H1 (cell line): ENCODE measurements around the gene PCBP4. TPM values are rescaled to one million over a fixed set of nuclear protein-coding genes. Genes with fewer than 3 reads are reported as not detected.

Experiments used
- CTCF ChIA-PET: fragments of 300-600 bp; sonication (Branson Sonifier 250); formaldehyde crosslinking; loops from one replicate; lab custom pipeline; 2021; ENCODE audit not compliant: partially characterized antibody; lab: Charles Lee
- POLR2A ChIA-PET: fragments of 300-600 bp; sonication (Branson Sonifier 250); formaldehyde crosslinking; loops from one replicate; lab custom pipeline; 2021; ENCODE audit warnings: inconsistent platforms; ENCODE audit not compliant: partially characterized antibody; lab: Charles Lee
- DNase-seq, 2 experiments: peaks; one replicate each; pipeline versions ENCODE4 v3.0.0 to v3.0.0-alpha.2; 2010 to 2022; ENCODE audit warnings: low spot score in 2 of 2, low read depth in 1 of 2, mixed read lengths in 1 of 2
- FAIRE-seq: peaks from 2 replicates; lab custom pipeline; 2011; peaks lifted over from hg19 to GRCh38; lab: Jason Lieb, UNC
- H2AFZ ChIP-seq: 2 replicates; pipeline ENCODE4 v1.8.1; 2012; ENCODE audit warnings: low read length, inconsistent platforms
- H2AK5ac ChIP-seq: 2 replicates; pipeline ENCODE4 v1.6.1; 2013; ENCODE audit warnings: low read depth, low read length
- H2BK120ac ChIP-seq: replicated peaks from 2 replicates; pipeline ENCODE3; 2013; ENCODE audit warnings: low read depth, low read length, inconsistent platforms
- H2BK12ac ChIP-seq: 2 replicates; pipeline ENCODE4 v1.6.1; 2013; ENCODE audit warnings: low read depth, low read length
- H2BK15ac ChIP-seq: 2 replicates; pipeline ENCODE4 v1.6.1; 2013; ENCODE audit warnings: low read length
- H2BK20ac ChIP-seq: 2 replicates; pipeline ENCODE4 v1.6.1; 2013; ENCODE audit warnings: low read length
- H2BK5ac ChIP-seq: 2 replicates; pipeline ENCODE4 v1.6.1; 2013; ENCODE audit warnings: low read depth, low read length
- H3K14ac ChIP-seq: 2 replicates; pipeline ENCODE4 v1.6.1; 2013; ENCODE audit warnings: inconsistent platforms; ENCODE audit not compliant: insufficient read length
- H3K18ac ChIP-seq: 2 replicates; pipeline ENCODE4 v1.6.1; 2013; ENCODE audit warnings: low read length; ENCODE audit errors: extremely low read depth
- H3K23ac ChIP-seq: 2 replicates; pipeline ENCODE4 v1.6.1; 2013; ENCODE audit warnings: inconsistent platforms; ENCODE audit not compliant: insufficient read length
- H3K23me2 ChIP-seq: 2 replicates; pipeline ENCODE4 v1.6.1; 2013; ENCODE audit warnings: low read depth, low read length
- H3K27ac ChIP-seq: 2 replicates; pipeline ENCODE4 v1.6.1; 2011; ENCODE audit warnings: low read depth, low read length, inconsistent platforms
- H3K27me3 ChIP-seq, 4 experiments: replicated peaks in 1 of 4; 1 replicate in 1 of 4; 2 replicates in 3 of 4; pipeline versions ENCODE4 v1.6.1 to v1.8.1; 2011 to 2013; ENCODE audit warnings: low read length in 3 of 4, mild to moderate bottlenecking in 3 of 4, inconsistent platforms in 2 of 4, mixed read lengths in 2 of 4, moderate library complexity in 1 of 4; ENCODE audit not compliant: control insufficient read depth in 3 of 4, insufficient read depth in 3 of 4; ENCODE audit errors: extremely low read depth in 1 of 4
- H3K36me3 ChIP-seq, 4 experiments: 2 replicates each; pipeline versions ENCODE4 v1.6.1 to v1.8.1; 2011 to 2013; ENCODE audit warnings: mild to moderate bottlenecking in 4 of 4, low read length in 3 of 4, moderate library complexity in 2 of 4, control low read depth in 1 of 4, inconsistent platforms in 1 of 4; ENCODE audit not compliant: insufficient read depth in 4 of 4, control insufficient read depth in 2 of 4
- H3K4ac ChIP-seq: replicated peaks from 2 replicates; pipeline ENCODE3; 2013; ENCODE audit warnings: low read length, low read depth, mixed read lengths, inconsistent platforms; ENCODE audit not compliant: insufficient read length
- H3K4me1 ChIP-seq, 4 experiments: replicated peaks in 1 of 4; 1 replicate in 1 of 4; 2 replicates in 3 of 4; pipeline versions ENCODE4 v1.6.1 to v1.8.1; 2011 to 2013; ENCODE audit warnings: low read length in 3 of 4, inconsistent platforms in 2 of 4, mixed read lengths in 1 of 4; ENCODE audit not compliant: insufficient read depth in 4 of 4, control insufficient read depth in 3 of 4
- H3K4me2 ChIP-seq, 2 experiments: 2 replicates each; pipeline versions ENCODE4 v1.6.1 to v1.8.1; 2011 to 2013; ENCODE audit warnings: low read depth in 2 of 2, low read length in 2 of 2, control low read depth in 1 of 2, inconsistent platforms in 1 of 2, mild to moderate bottlenecking in 1 of 2; ENCODE audit not compliant: insufficient read depth in 1 of 2
- H3K4me3 ChIP-seq, 4 experiments: fragments of 200-600, 300-600 bp in 1 of 4; sonication (generic), shearing (Covaris generic), sonication (Bioruptor Twin) in 1 of 4; 2 replicates each; pipeline versions ENCODE4 v1.5.1 to v1.8.1; 2011 to 2016; ENCODE audit warnings: low read length in 4 of 4, low read depth in 3 of 4, control low read depth in 2 of 4, inconsistent platforms in 2 of 4, mild to moderate bottlenecking in 2 of 4, mixed read lengths in 1 of 4, moderate library complexity in 1 of 4; ENCODE audit not compliant: insufficient read depth in 2 of 4; ENCODE audit errors: extremely low read depth in 1 of 4
- H3K56ac ChIP-seq: replicated peaks from 2 replicates; pipeline ENCODE3; 2013; ENCODE audit warnings: low read depth, mild to moderate bottlenecking, mixed read lengths, low read length, inconsistent platforms; ENCODE audit not compliant: insufficient read length
- H3K79me1 ChIP-seq: 2 replicates; pipeline ENCODE4 v1.6.1; 2013; ENCODE audit warnings: low read depth, low read length, control low read depth
- H3K79me2 ChIP-seq, 2 experiments: 2 replicates each; pipeline versions ENCODE4 v1.6.1 to v1.8.1; 2012 to 2013; ENCODE audit warnings: low read length in 2 of 2, mild to moderate bottlenecking in 2 of 2, inconsistent platforms in 1 of 2; ENCODE audit not compliant: insufficient read depth in 2 of 2, control insufficient read depth in 1 of 2
- H3K9ac ChIP-seq, 4 experiments: replicated peaks in 1 of 4; 1 replicate in 1 of 4; 2 replicates in 3 of 4; pipeline versions ENCODE4 v1.6.1 to v1.8.1; 2011 to 2013; ENCODE audit warnings: low read depth in 3 of 4, low read length in 3 of 4, control low read depth in 2 of 4, mild to moderate bottlenecking in 2 of 4, moderate library complexity in 2 of 4, inconsistent platforms in 1 of 4; ENCODE audit errors: extremely low read depth in 1 of 4
- H3K9me3 ChIP-seq, 2 experiments: 2 replicates each; pipeline versions ENCODE4 v1.6.1 to v1.8.1; 2012 to 2013; ENCODE audit warnings: mild to moderate bottlenecking in 2 of 2, moderate library complexity in 2 of 2, control low read depth in 1 of 2, inconsistent platforms in 1 of 2, low read depth in 1 of 2, low read length in 1 of 2, mixed read lengths in 1 of 2; ENCODE audit not compliant: insufficient read depth in 2 of 2
- H4K20me1 ChIP-seq, 2 experiments: replicated peaks in 1 of 2; 2 replicates each; pipeline versions ENCODE3 to v1.8.1; 2011 to 2013; ENCODE audit warnings: inconsistent platforms in 2 of 2, low read length in 2 of 2, mild to moderate bottlenecking in 1 of 2; ENCODE audit not compliant: insufficient read depth in 2 of 2, control insufficient read depth in 1 of 2
- H4K5ac ChIP-seq: 2 replicates; pipeline ENCODE4 v1.6.1; 2013; ENCODE audit warnings: low read length, low read depth, mixed read lengths, inconsistent platforms; ENCODE audit not compliant: insufficient read length
- H4K8ac ChIP-seq: 2 replicates; pipeline ENCODE4 v1.8.0; 2013; ENCODE audit warnings: mild to moderate bottlenecking, moderate library complexity, low read length, inconsistent platforms; ENCODE audit not compliant: insufficient read depth; ENCODE audit errors: extremely low read depth
- H4K91ac ChIP-seq: replicated peaks from 2 replicates; pipeline ENCODE3; 2013; ENCODE audit warnings: low read length, mixed read lengths, inconsistent platforms; ENCODE audit not compliant: insufficient read length
- BCL11A ChIP-seq, 2 experiments: IDR thresholded peaks; one replicate each; pipeline ENCODE4 v1.6.1; 2011; ENCODE audit warnings: low read depth in 2 of 2, low read length in 2 of 2, mild to moderate bottlenecking in 2 of 2
- CBX8 ChIP-seq: fragments of 300-800, 300-1000 bp; sonication (generic); IDR thresholded peaks from 2 replicates; pipeline ENCODE4 v1.7.1; 2016; ENCODE audit warnings: low read depth, low read length, borderline replicate concordance
- CHD2 ChIP-seq: IDR thresholded peaks from 2 replicates; pipeline ENCODE4 v1.6.1; 2012; ENCODE audit warnings: low read length, improper control_type of control experiment
- NRF1 ChIP-seq: IDR thresholded peaks from 2 replicates; pipeline ENCODE4 v1.6.1; 2011; ENCODE audit warnings: mild to moderate bottlenecking, low read depth, low read length, improper control_type of control experiment
- SIX5 ChIP-seq: IDR thresholded peaks from 2 replicates; pipeline ENCODE4 v1.6.1; 2011; ENCODE audit warnings: mild to moderate bottlenecking, low read depth, low read length
- SP2 ChIP-seq: IDR thresholded peaks from 2 replicates; pipeline ENCODE4 v1.6.1; 2012; ENCODE audit warnings: mild to moderate bottlenecking, low read length, inconsistent platforms
- TCF12 ChIP-seq: IDR thresholded peaks from 2 replicates; pipeline ENCODE4 v1.6.1; 2011; ENCODE audit warnings: low read depth, mild to moderate bottlenecking, low read length
- ZNF274 ChIP-seq: IDR thresholded peaks from 2 replicates; pipeline ENCODE4 v1.7.0; 2012; ENCODE audit warnings: low read length, borderline replicate concordance; ENCODE audit errors: extremely low read depth
- WGBS, 2 experiments: shearing (Covaris generic) in 1 of 2; methylation state at CpG; one replicate each; pipeline versions ENCODE4 v1.1.6 to v1.1.7; 2013 to 2015; ENCODE audit warnings: low lambda C conversion rate in 2 of 2, mixed read lengths in 2 of 2, inconsistent platforms in 1 of 2, low coverage in 1 of 2, missing lambda C conversion rate in 1 of 2; ENCODE audit not compliant: insufficient replicate concordance in 2 of 2, insufficient coverage in 1 of 2, insufficient read length in 1 of 2; ENCODE audit errors: extremely low coverage in 1 of 2, missing lambda C conversion rate in 1 of 2; 5-methylcytosine and 5-hydroxymethylcytosine counted together
- polyA plus RNA-seq, 7 experiments: library from polyadenylated mRNA; depleted of rRNA in 3 of 7; stranded (reverse) in 5 of 7; unstranded in 2 of 7; fragments of >200 nt in 5 of 7; fragments of 200-250 nt in 2 of 7; gene quantifications; 1 replicate in 5 of 7; 2 replicates in 1 of 7; 4 replicates in 1 of 7; pipeline versions ENCODE4 v1.2.1 to v1.2.3, GENCODE V29; 2011 to 2013; ENCODE audit warnings: missing spikeins in 2 of 7, mixed read lengths in 2 of 7
- total RNA-seq: library from RNA; stranded (reverse); fragmentation: NEBNext Ultra II Directional; extraction: Animal tissue kit (Norgen Biotek cat#: 25700); gene quantifications from 2 replicates; pipeline ENCODE4 v1.2.1, GENCODE V29; 2021

The PCBP4 gene
- total and polyA plus RNA-seq, 2 of the 8 experiments (the other 6 are each of a cell fraction or from before 2014, with no cell fraction given): 16.4 to 34.1 TPM

- CTCF ChIA-PET: interaction anchor here (0.7 to 10.5 kb wide), 10 partner anchors 8 to 376 kb away, joined by 3 to 66 read pairs (median 4); partner anchors contain the start of genes ABHD14A, ABHD14B, ACY1 and GPR62
- Histone ChIP-seq H3K14ac (no peak overlapping the region), H3K23ac (no peak overlapping the region), H3K4ac (no peak overlapping the region), H3K4me2 (no peak overlapping the region), H2BK15ac (0 out of 2 replicates have a peak overlapping the region, but pooled peaks have one; percentile 19), H3K18ac (peak overlapping the region; percentile 68), H3K4me1 (peaks cover 4 to 27% (median 20%) of the 10 kb centered on the region in 4 experiments), H3K27ac (no peak overlapping the region), H3K4me3 (no peak overlapping the region), H3K79me1 (no peaks in the 10 kb centered on the region), H4K91ac (no peak overlapping the region), H3K36me3 (no peaks in the 10 kb centered on the region), H2AFZ (no peak overlapping the region), H3K9ac (no peak overlapping the region), H3K56ac (no peak overlapping the region), H2AK5ac (peak overlapping the region; percentile 65; the same call in 1 of the 2 replicates), H2BK120ac (no peak overlapping the region), H2BK20ac (no peak overlapping the region), H2BK12ac (peak overlapping the region; percentile 39; the same call in 1 of the 2 replicates), H3K23me2 (peaks cover 7% of the 10 kb centered on the region; the same call in 1 of the 2 replicates), H4K20me1 (peaks cover 0 to 10% of the 10 kb centered on the region in 2 experiments), H4K5ac (no peak overlapping the region), H4K8ac (no peak overlapping the region), H3K27me3 (peaks cover 0 to 13% (median 2%) of the 10 kb centered on the region in 4 experiments; a peak in 5 of 7 replicates), H2BK5ac (no peak overlapping the region), H3K9me3 (no peaks in the 10 kb centered on the region), H3K79me2 (no peaks in the 10 kb centered on the region)
- DNase-seq (no peak), FAIRE-seq (no peak)
- TF ChIP-seq NRF1: no peak
- TF ChIP-seq TCF12: no peak
- TF ChIP-seq ZNF274: no peak
- no peak for TF ChIP-seq CBX8
- no peak for TF ChIP-seq SIX5
- TF ChIP-seq BCL11A (IDR thresholded peaks at IDR 0.05; ENCODE audit: low read depth in 2 of 2, low read length in 2 of 2): no peak
- no peak for TF ChIP-seq SP2
- no peak for TF ChIP-seq CHD2
- 84% methylated on average over 6 of the region's 6 CpGs; no CpG with 5 or more reads in 1 of the 2 experiments for WGBS, 2 experiments
- POLR2A ChIA-PET: interaction anchor here (0.6 to 29.3 kb wide), 5 partner anchors 13 to 116 kb away, joined by 3 to 923 read pairs (median 13); partner anchors contain the start of genes ABHD14A, ABHD14B, ACY1 and GPR62
Observed at GRCh38 chr3:51962854-51963530, 4.3 kb downstream of the PCBP4 start.
